Fibroblast of skin of right biceps (primary cell): ENCODE measurements around the gene ERG.

Experiments
- DNase-seq: peaks from one replicate; pipeline ENCODE4 v3.0.0-alpha.2; 2013

The ERG gene

GRCh38 chr21:38355353-38355752 lies 142.9 kb downstream of the ERG start:
- DNase-seq: no peak

- DNase-seq: no peak
Observed at GRCh38 chr21:38354746-38355145, 143.5 kb downstream of the ERG start.

GRCh38 chr21:38354231-38354630 lies 144.0 kb downstream of the ERG start:
- DNase-seq: no peak

GRCh38 chr21:38352536-38353219 lies 145.6 kb downstream of the ERG start:
- peak; percentile 83 for DNase-seq

GRCh38 chr21:38351961-38352521 lies 146.2 kb downstream of the ERG start:
- peak; percentile 95 for DNase-seq

GRCh38 chr21:38351176-38351959 lies 146.9 kb downstream of the ERG start:
- DNase-seq: peak; percentile 29

GRCh38 chr21:38350684-38351083 lies 147.6 kb downstream of the ERG start:
- DNase-seq: peak; percentile 45

GRCh38 chr21:38349977-38350376 lies 148.3 kb downstream of the ERG start:
- no peak for DNase-seq

GRCh38 chr21:38349111-38349746 lies 149.0 kb downstream of the ERG start:
- peak; percentile 91 for DNase-seq

GRCh38 chr21:38346286-38346685 lies 152.0 kb downstream of the ERG start:
- DNase-seq: no peak

- peak; percentile 36 for DNase-seq
Observed at GRCh38 chr21:38343691-38344090, 154.6 kb downstream of the ERG start.

- no peak for DNase-seq
Observed at GRCh38 chr21:38342739-38343138, 155.5 kb downstream of the ERG start.

- DNase-seq: no peak
Observed at GRCh38 chr21:38341546-38342012, 156.7 kb downstream of the ERG start.

- no peak for DNase-seq
Observed at GRCh38 chr21:38340131-38340530, 158.1 kb downstream of the ERG start.

- no peak for DNase-seq
Observed at GRCh38 chr21:38337793-38338192, 160.5 kb downstream of the ERG start.

- no peak for DNase-seq
Observed at GRCh38 chr21:38334866-38335265, 163.4 kb downstream of the ERG start.

- peak; percentile 45 for DNase-seq
Observed at GRCh38 chr21:38333301-38334272, 164.7 kb downstream of the ERG start.

GRCh38 chr21:38330666-38331065 lies 167.6 kb downstream of the ERG start:
- DNase-seq: peak; percentile 47
